ENCODE data around the gene LEMD2.

DNA sequence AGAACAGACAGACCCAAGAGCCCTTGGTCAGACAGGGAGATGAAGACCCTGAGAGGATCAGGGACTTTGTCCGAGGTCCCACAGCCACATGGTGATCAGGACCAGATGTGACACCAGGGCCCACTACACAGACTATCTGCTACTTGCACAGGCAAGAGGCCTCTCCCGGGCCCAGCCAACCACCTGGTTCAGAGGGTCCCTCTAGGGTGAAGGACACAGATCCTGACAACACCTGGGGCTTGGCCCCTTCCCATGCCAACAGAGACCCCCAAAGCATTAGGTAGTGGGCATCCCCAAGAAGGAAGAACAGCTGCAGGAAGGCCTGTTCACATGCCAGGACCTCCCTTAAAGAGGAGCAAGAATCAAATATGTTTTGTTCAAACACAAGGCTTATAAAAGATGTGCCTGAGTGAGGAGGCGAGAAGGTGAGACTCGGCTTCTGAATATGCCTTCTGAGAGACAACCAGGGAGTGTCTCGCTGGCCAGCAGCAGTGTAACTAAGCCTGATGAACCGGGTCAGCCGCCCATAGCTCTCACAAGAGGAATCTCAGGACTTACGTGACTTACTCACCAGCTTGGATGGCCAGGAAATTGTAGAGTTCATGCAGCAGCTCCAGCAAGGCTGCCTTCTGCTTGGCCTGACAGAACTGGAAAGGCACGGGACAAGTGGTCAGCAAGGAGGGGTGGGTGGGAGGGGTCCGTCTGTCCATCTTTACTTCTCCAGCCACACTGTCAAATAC, 5.0 kb downstream of the LEMD2 start:
- TF ChIP-seq, protein P1, sequence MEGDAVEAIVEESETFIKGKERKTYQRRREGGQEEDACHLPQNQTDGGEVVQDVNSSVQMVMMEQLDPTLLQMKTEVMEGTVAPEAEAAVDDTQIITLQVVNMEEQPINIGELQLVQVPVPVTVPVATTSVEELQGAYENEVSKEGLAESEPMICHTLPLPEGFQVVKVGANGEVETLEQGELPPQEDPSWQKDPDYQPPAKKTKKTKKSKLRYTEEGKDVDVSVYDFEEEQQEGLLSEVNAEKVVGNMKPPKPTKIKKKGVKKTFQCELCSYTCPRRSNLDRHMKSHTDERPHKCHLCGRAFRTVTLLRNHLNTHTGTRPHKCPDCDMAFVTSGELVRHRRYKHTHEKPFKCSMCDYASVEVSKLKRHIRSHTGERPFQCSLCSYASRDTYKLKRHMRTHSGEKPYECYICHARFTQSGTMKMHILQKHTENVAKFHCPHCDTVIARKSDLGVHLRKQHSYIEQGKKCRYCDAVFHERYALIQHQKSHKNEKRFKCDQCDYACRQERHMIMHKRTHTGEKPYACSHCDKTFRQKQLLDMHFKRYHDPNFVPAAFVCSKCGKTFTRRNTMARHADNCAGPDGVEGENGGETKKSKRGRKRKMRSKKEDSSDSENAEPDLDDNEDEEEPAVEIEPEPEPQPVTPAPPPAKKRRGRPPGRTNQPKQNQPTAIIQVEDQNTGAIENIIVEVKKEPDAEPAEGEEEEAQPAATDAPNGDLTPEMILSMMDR (IDR thresholded peaks at IDR 0.05): no peak
- TF ChIP-seq EP300 (IDR thresholded peaks at IDR 0.05) (no peak), POLR2AphosphoS5 (IDR thresholded peaks at IDR 0.05) (no peak)

Data from suprapubic skin (tissue), 4 donors.